Endometrial microvascular endothelial cells (primary cell): ENCODE measurements around the gene L3MBTL1. TPM values are rescaled to one million over a fixed set of nuclear protein-coding genes. Genes with fewer than 3 reads are reported as not detected.

Source experiments
- in situ Hi-C: cut with HindIII; loops from 2 replicates; pipeline ENCODE4 v1.10.0; 2017; ENCODE audit warnings: low sequenced_read_pairs, low pct_unique_long_range_greater_than_20kb; ENCODE audit errors: inconsistent ontology term
- total RNA-seq: library from RNA; depleted of rRNA; stranded (reverse); fragments of >200 nt; gene quantifications from one replicate; pipeline ENCODE4 v1.2.3, GENCODE V29; 2015; ENCODE audit errors: inconsistent ontology term

Gene L3MBTL1
- total RNA-seq, 1 donor from 2014 or later: 1.3 TPM

DNA sequence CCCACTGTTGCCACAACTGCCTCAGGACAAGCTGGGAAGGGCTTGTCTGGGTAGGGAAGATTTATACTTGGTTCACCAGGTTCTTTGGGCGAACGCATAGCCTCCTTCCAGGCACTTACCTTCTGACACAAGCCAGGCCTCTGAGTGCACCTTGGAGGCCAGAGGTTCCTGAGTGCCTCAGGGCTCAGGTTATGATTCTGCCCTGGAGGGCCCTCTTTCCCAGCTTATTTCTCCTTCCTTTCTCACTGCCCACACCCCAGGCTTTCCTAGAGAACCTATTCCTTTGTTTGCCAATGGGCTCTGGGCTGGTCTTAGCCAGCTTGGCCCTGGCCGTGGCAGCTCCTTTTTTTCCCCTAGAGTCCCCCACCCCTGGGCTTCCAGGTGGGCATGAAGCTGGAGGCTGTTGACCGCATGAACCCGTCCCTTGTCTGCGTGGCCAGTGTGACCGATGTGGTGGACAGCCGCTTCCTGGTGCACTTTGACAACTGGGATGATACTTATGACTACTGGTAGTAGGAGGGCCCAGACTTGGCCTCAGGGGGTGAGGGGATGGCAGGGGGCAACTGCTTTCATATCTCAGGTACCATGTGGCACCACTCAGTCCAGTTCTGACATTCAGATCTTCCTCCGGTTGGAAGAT is 25.0 kb downstream of the L3MBTL1 start:
- in situ Hi-C loops: no loop called here

DNA sequence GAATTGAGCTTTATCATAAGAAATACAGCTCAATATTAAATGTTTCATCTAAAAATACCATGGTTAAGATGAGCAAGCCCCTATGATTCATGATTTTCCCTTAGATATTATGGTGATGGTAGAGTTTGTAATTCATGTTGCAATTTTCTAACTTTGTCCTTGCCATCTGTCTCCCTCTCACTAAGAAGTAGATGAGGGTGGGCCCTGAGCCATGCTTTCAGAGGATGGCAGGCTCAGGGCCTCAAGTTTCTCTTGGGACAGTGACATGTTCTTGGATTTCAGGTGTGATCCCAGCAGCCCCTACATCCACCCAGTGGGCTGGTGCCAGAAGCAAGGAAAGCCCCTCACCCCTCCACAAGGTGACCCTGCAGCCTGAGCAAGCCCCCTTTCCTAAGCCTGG is 25.6 kb downstream of the L3MBTL1 start:
- in situ Hi-C loops: no loop called here

DNA sequence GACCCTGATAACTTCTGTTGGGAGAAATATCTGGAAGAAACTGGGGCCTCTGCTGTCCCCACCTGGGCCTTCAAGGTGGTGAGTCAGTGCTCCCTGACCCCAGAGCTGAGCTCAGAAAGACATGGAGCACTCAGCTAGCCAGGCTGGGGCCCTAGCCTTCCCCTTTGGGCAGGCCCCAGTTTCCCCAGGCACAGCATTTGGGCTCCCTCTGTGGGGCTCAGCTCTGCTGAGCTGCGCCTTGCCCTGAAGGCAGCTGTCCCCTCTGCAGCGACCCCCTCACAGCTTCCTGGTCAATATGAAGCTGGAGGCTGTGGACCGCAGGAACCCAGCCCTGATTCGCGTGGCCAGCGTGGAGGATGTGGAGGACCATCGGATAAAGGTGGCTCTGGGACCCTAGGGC is 26.5 kb downstream of the L3MBTL1 start:
- in situ Hi-C loops: no loop called here

DNA sequence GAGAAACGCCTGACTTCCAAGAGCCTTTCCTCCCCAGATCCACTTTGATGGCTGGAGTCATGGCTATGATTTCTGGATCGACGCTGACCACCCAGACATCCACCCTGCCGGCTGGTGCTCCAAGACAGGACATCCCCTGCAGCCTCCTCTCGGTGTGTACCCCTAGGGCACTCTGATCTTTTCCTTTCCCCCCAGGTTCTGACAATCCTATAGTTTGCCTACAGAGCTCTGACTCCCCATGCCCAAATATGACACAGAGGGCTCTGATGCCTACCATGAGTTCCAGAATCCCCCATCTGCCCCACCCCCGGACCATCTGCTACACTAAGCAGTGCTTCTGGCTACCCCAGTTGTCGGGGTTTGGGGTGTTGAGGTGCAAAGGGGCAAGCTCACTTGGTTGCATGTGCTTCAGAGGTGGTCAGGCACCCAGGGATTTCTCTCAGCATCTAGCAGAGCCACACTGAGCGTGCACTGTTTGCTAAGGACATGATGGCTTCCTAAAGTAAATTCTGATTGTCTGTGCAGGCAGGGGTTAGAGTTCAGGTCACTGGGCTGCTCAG is 27.4 kb downstream of the L3MBTL1 start:
- in situ Hi-C loops: no loop called here

DNA sequence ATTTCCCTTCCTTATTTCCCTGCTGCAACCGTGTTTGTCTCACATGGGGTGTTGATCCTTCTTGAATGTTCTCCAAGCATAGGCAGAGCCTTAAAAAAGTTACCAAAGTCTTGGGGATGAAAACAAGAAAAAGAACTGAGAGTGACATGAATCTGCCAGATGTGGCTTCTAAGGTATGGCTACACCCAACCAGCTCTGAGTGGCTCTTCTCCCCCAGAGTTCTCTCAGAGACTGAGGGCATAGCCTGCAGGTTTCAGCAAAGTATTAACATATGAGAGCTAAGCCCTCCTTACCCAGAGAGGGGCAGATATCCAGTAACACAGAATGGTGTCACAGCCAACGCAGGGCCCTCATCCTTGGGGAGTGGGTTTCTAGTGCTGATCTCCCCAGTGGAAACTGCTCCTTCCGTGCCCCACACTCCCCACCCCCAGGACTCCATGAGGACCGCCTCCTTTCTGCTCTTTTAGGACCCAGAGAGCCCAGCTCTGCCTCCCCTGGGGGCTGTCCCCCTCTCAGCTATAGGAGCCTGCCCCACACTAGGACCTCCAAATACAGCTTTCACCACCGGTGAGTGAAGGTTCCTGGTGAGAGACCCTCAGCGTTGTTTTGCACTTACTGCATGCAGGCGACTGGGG is 28.0 kb downstream of the L3MBTL1 start:
- in situ Hi-C loops: no loop called here

DNA sequence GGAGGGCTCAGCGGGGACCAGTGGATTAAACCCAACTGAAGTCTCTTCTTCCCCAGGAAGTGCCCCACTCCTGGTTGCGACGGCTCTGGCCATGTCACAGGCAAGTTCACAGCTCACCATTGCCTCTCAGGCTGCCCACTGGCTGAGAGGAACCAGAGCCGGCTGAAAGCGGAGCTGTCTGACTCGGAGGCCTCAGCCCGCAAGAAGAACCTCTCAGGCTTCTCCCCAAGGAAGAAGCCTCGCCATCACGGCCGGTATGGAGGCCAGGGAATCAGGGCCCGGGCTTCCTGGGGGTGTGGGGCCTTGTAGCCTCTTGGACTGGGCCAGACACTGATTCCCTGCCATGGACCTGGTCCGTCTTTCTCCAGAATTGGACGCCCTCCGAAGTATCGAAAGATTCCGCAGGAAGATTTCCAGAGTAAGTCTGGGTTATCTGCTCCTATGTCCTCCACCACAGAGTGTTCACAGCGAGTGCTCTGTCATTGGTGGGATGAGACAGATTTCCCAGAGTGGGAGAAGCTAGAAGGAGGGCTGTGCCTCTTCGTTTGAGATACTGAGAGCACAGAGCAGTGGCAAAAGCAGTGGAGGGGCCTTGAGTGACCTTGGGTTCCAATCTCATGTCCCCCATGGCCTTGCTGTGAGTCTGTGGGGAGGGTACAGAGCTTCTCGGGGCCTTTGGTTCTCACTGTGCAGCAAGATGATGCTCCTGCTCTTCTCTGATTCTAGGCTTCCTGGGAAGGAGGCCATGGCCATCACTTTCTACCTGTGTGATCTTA is 28.7 kb downstream of the L3MBTL1 start:
- in situ Hi-C loops: no loop called here

DNA sequence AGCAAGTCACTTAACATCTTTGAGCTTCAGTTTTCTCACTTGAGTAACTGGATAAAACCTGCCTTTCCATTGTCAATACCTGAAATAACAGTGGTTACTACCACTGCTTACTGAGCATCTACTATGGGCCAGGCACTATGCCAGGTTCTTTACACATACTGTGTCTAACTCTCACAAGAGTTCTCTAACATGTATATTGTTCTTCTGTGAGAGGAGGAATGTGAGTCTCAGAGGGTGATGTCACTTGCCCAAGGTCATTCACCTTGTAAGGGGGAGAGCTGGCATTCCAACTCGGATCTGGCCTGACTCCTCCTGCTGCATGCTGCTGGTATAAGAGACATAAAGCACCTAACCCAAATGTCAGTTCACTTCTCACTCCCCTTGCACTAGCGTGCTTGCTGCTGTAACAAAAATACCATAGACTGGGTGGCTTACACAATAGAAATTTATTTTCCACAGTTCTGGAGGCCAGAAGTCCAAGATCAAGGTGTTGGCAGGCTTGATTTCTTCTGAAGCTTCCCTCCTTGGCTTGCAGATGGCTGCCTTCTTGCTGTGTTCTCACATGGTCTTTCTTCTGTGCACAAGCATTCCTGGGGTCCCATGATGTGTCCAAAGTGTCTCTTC is 29.4 kb downstream of the L3MBTL1 start:
- in situ Hi-C loops: no loop called here

DNA sequence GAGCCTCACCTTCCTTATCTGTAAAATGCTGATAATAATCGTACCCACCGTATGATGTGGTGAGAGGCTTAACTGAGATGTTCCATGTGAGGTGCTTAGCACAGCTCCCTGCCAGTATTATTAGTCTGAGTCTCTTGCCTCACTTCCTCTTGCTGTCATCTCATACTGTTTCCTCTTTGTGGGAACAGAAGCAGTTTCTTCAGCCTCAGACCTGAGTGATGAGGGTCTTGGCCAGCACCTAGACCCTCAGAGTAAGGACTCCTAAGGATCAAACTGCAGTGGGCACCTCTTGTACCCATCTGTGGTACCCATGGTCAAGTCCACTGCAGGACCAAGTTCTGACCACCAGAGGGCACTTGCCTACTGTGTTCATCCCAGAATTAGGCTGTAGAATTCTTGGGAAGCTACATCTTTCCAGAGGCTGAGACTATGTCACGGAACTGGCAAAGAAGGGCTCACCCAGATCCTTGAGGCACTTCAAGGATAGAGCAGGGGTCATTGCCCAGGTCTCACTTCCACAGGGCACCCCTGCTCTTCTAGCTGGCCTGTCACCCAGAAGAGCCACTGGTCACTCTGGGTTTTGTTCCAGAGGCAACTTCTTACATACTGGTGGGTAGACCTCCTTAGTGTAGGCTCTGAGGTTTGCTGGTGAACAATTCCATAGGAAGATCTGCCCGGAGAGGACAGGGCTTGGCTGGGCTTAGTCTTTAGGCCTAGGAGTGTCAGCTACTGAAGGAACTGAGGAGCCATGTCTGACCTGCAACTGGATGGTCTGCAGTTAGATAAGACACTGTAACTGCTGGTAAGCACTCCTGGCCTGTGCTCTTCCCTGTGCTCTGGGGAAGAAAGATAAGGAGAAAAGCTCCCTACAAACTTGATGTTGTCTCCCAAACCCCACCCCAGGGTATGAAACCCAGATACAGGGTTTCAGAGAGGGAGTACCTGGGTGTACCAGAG is 30.7 kb downstream of the L3MBTL1 start:
- in situ Hi-C loops: no loop called here

DNA sequence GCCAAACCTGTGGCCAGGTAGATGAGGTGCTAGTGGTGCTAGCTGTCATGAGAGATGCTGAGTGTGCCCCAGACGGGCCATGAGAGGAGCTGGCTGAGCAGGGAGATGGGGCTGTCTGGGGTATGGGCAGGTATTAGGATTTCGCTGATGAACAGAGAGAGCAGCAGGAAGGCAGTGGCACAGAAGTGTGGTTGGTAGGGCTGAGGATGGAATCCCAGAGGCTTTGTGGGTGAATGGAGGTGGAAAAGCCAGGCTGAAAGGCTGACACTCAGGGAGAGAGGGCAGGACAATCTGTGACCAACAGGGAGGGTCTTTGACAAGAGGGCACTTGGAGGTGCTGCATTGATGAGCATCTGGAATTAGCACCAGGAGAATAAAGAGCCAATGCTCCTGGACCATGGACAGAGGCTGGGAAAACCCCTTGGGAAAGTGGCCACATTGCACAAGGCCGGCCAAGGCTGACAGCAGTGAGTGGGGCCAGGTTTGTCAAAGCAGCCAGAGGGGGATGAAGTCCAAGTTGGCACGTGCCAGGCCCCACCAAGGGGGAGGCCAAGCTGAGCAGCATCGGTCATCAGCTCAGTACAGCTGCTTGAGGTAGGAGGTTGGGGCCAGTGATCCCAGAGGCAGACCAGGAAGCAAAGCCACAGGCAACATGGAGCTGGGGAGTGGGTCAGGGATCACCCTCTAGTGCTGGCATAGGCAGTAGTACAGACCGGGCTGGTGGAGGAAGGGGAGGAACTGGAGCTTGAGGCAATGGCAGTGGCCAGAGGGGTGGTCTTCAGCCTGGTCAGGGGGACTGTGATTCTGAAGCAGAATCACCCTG is 31.6 kb downstream of the L3MBTL1 start:
- in situ Hi-C loops: no loop called here

DNA sequence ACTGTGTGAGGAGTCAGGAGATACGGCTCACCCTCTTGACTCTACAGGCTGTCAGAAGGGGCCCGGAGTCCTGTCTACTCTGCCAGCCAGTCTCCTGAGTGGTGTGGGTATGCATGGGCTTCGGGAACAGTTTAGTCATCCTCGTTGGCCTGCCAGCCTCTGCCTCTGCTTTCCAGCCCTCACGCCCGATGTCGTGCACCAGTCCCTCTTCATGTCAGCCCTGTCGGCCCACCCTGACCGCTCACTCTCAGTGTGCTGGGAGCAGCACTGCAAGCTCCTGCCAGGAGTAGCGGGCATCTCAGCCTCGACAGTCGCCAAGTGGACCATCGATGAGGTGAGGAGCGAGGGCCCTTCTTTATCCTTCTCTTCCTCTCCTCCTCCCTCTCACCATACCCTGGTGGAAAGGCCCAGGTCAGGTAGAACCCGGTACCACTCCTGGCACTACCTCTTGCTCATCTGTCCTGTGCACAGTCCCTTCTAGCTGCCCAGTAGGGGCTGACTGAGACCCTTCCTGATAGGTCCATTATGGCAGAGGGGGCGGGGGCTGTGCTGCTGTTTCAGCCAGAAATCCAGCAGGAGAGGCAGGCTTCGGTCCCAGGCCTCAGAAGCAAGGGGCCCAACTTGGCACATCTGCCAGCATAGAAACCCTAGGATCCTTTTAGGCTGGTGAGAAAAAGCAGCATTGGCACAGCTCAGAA is 32.6 kb downstream of the L3MBTL1 start:
- in situ Hi-C loops: no loop called here

DNA sequence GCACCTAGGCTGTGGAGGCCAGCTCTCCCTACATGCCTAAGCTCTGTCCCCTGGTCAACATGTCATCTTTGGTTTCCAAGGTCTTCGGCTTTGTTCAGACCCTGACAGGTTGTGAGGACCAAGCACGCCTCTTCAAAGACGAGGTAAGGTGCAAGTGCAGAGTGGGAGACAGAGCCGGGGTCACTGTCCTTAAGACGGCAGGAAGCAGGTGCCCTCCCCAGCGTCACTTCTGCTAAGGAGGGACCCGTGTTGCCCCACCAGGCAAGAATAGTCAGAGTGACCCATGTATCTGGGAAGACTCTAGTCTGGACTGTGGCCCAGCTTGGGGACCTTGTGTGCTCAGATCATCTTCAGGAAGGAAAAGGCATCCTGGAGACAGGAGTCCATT is 33.2 kb downstream of the L3MBTL1 start:
- in situ Hi-C loops: no loop called here

DNA sequence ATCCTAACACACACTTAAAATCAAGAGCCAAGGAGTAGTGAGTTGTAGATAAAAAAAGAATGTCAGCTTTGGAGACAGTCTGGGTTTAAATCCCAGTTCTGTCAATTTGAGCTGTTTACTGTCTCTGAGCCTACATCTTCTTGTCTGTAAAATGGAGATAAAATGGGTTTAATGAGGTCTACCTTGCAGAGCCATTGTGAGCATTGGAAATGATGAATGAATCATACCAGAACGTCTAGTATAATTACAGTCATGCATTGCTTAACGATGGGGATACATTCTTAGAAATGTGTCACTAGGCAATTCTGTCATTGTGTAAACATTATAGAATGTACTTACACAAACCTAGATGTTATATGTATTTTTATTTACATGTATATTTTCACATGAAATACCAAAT is 33.7 kb downstream of the L3MBTL1 start:
- in situ Hi-C loops: no loop called here

DNA sequence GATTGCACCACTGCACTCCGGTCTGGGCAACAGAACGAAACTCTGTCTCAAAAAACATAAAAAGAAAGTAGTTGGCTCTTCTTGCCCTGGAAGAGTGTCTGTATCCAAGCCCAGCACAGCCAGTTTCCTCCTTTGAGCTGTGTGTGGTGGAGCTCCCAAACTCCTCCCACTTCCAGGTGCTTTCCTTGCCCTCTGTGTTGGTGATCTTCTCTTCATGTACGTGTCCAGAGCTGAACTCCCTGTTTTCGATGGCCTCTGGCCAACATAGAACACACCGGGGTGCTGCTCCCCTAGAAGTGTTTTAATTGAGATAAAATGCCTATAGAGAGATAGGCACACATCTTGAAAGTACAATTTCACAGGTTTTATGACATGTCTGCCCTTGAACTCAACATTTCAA is 34.7 kb downstream of the L3MBTL1 start:
- in situ Hi-C loops: no loop called here

DNA sequence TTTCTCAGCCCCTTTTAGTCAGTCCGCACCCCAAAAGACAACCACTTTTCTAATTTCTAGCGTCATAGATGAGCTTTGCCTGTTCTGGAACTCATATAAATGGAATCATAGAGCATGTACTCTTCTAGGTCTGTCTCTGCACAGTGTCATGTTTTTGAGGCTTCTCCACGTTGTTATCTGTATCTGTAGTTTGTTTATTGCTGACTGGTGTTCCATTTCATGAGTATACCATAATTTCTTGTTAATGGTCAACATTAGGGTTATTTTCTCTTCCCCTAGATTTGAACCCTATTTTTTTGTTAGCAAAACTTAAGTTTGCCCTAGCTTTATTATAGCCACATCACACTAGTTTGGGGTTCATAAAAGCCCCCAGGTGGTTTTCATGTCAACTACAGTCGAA is 35.2 kb downstream of the L3MBTL1 start:
- in situ Hi-C loops: no loop called here

DNA sequence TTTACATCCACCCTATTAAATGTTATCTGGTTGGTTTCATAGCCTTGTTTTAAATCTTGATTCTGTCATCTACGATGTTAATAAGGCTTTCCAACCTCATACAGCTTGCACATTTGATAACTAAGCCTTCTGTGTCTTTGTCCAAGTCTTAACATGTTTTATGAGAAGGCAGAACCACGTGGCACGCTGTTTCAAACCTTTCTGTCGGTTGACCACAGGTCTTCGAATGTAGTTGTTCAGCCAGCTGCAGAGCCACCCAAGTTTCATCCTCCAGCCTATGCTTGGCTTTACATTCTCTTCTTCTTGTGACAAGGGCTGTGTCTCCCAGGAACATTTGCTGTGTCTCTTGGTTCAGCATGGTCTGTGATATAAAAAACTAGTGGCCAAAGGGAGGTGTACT is 35.6 kb downstream of the L3MBTL1 start:
- in situ Hi-C loops: no loop called here

DNA sequence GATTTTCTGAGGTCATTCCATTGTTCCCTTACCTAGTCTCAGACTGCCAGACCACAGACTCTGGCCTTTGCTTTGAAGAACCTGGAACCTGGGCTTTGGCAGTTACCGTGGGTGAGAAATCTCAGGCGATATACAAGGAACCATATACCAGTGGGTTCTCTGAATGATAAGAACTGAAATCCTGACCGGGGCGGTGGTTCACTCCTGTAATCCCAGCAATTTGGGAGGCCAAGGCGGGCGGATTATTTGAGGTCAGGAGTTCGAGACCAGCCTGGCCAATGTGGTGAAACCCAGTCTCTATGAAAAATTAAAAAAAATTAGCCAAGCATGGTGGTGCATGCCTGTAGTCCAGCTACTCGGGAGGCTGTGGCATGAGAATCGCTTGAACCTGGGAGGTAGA is 37.0 kb downstream of the L3MBTL1 start:
- in situ Hi-C loops: no loop called here
